Left renal pelvis (tissue), 4 donors: Measurements from ENCODE around the gene CASP8AP2. TPM values are rescaled to one million over a fixed set of nuclear protein-coding genes. Genes with fewer than 3 reads are reported as not detected.
A peak's percentile ranks its signal among the peaks of the same experiment; 100 is the strongest.
"Not testable (repeated sequence)": the region's sequence is repeated elsewhere in the genome, so short reads cannot be mapped to it uniquely, and the experiment has no call there.

Source experiments
- DNase-seq, 4 donors: peaks; one replicate each; pipeline ENCODE4 v3.0.0-alpha.2; 2013; ENCODE audit warnings: low read depth in 4 of 4, low spot score in 3 of 4
- polyA plus RNA-seq, 4 donors: library from polyadenylated mRNA; unstranded; fragments of 120-200 nt; gene quantifications; one replicate each; pipeline ENCODE4 v1.2.1, GENCODE V29; 2013; ENCODE audit not compliant: insufficient read length in 4 of 4

The CASP8AP2 gene
- polyA plus RNA-seq, 4 donors: 23.7 to 29.8 (median 25.2) TPM

DNA sequence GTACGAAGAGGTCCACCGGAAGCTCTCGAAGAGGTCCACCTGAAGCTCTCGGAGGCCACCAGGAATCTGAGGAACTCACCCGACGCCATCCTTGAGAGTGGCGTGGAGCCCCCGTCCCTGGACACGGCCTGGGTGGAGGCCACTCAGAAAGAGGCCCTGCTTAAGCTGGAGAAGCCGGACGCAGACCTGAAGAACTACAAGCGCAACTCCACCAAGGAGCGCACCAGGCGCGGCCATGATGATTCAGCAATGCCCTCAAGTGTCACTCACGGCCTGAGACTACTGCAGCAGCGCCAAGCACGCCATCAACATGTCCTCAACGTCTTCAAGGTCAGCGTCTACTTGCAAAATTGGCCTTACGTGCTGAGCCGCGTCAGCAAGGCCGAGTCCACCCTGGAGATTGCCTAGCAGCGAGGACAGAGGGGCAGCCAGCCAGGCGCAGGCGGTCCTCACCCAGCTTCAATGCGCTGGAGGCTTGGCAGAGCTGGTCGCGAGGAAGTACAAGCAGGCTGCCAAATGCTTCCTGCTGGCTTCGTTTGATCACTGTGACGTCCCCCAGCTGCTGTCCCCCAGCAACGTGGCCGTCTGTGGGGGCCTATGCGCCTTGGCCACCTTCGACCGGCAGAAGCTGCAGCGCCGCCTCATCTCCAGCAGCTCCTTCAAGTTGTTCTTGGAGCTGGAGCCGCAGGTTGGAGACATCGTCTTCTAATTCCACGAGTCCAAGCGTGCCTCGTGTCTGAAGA lies 56.9 kb downstream of the CASP8AP2 start:
- DNase-seq: no peak

GRCh38 chr6:89887452-89888137 lies 57.9 kb downstream of the CASP8AP2 start:
- DNase-seq: no peak

- no peak for DNase-seq
Observed at GRCh38 chr6:89888138-89888514, 58.4 kb downstream of the CASP8AP2 start.

DNA sequence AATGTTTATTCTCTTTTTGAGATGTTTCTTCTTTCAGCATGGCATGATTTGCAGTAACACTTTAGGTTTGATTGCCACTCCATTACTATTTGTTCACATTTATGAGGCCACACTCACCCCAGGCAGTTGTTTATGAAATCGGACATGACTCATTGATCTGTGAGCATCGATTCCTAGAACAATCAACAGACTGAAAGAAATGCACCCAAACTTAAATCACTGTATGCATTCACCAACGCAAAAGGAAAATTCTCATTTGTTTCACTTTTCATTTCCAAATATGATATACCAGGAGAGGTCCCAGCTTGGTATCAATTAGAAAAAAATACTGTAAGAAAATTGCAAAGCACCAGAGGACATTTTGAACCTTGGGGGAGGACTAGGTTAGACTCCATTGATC lies 59.2 kb downstream of the CASP8AP2 start:
- DNase-seq: no peak

DNA sequence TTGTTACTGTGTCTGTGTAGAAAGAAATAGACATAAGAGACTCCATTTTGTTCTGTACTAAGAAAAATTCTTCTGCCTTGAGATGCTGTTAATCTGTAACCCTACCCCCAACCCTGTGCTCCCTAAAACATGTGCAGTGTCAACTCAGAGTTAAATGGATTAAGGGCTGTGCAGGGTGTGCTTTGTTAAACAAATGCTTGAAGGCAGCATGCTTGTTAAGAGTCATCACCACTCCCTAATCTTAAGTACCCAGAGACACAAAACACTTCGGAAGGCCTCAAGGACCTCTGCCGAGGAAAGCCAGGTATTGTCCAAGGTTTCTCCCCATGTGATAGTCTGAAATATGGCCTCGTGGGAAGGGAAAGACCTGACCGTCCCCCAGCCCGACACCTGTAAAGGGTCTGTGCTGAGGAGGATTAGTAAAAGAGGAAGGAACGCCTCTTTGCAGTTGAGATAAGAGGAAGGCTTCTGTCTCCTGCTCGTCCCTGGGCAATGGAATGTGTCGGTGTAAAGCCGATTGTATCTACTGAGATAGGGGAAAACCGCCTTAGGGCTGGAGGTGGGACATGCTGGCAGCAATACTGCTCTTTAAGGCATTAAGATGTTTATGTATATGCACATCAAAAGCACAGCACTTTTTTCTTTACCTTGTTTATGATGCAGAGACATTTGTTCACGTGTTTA lies 61.3 kb downstream of the CASP8AP2 start:
- not testable (repeated sequence) for DNase-seq

DNA sequence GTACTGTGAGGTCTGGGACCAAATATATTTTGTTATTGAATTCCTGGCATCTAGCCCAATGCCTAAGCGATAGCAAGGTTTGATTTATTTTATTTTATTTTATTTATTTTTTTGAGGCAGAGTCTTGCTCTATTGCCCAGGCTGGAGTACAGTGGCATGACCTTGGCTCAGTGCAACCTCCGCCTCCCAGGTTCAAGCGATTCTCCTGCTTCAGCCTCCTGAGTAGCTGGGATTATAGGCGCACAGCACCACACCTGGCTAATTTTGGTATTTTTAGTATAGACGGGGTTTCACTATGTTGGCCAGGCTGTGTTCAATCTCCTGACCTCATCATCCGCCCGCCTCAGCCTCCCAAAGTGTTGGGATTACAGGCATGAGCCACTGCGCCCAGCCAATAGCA lies 62.9 kb downstream of the CASP8AP2 start:
- DNase-seq: not testable (repeated sequence)

- no peak for DNase-seq
Observed at GRCh38 chr6:89894169-89894568, 64.5 kb downstream of the CASP8AP2 start, which contains the start of gene GJA10. Gene GJA10, plus strand, starts transcription at chr6:89894469. Its CDS starts 0 bp downstream, at chr6:89894469.

DNA sequence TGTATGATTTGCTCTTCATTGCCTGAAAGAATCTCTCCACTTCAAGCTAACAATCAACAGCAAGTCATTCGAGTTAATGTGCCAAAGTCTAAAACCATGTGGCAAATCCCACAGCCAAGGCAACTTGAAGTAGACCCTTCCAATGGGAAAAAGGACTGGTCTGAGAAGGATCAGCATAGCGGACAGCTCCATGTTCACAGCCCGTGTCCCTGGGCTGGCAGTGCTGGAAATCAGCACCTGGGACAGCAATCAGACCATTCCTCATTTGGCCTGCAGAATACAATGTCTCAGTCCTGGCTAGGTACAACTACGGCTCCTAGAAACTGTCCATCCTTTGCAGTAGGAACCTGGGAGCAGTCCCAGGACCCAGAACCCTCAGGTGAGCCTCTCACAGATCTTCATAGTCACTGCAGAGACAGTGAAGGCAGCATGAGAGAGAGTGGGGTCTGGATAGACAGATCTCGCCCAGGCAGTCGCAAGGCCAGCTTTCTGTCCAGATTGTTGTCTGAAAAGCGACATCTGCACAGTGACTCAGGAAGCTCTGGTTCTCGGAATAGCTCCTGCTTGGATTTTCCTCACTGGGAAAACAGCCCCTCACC lies 65.7 kb downstream of the CASP8AP2 start:
- DNase-seq: peak; percentile 44 to 77 (median 65)

DNA sequence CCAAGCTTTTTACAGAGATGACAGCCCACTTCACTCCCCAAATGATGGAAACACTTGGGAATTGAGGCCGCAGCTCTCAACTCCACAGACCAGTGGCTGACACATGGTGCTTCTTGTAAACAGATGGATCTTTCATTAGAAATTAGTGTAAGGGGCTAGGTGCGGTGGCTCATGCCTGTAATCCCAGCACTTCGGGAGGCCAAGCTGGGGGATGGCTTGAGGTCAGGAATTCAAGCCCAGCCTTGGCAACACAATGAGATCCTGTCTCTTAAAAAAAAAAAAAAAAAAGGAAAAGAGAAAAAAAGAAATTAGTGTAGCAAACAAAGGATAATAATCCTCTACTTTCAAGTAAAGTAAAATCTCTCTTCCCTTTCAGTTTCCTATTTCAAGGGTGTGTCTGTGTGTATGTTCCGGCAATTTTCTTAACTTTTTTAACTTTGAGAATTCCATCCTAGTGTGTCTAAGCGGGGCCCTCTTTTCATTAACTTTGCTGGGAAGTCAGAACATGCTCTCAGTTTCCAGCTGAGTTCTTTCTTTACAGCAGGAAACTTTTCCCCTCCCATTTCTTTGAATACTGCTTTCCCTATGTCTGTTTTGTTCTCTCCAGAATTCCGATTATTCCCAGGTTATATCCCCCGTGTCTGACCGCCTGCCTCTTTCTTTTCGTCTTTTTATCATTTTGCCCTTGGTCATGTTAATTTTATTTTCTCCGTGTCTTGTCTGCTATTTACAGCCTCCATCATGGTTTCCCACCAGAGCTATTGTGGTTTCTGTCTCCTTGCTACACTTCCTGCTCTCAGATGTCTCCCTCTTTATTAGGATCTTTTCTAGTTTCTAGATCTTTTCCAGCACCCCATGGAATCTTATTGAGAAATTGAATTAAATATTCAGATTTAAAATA lies 80.6 kb downstream of the CASP8AP2 start:
- DNase-seq: not testable (repeated sequence)

- no peak for DNase-seq
Observed at GRCh38 chr6:89910902-89911240, 81.2 kb downstream of the CASP8AP2 start.

DNA sequence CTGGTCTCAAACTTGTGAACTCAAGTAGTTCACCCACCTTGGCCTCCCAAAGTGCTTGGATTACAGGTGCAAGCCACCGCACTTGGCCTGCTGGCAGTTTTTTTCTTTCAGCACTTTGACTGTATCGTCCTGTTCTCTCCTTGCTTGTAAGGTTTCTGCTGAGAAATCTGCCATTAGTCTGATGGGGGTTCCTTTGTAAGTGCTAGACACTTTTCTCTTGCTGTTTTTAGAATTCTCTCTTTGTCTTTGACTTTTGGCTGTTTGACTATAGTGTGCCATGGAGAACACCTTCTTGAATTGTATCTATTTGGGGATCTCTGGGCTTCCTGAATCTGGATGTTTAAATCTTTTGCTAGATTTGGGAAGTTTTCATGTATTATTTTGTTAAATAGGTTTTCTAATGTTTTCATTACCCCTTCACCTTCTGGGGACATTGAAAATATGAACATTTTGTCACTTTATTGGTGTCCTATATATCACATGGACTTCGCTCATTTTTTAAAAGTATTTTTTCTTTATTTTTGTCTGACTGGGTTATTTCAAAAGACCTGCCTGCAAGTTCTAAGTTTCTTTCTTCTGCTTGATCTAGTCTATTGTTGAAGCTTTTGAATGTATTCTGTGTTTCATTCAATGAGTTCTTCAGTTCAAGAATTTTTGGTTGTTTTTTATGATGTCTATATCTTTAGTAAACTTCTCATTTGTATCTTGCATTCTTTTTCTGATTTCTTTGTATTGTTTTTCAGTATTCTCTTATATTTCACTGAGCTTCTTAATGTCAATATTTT lies 86.6 kb downstream of the CASP8AP2 start:
- no peak for DNase-seq

GRCh38 chr6:89917216-89917615 lies 87.5 kb downstream of the CASP8AP2 start:
- no peak for DNase-seq

GRCh38 chr6:89917801-89918366 lies 88.2 kb downstream of the CASP8AP2 start:
- DNase-seq: no peak

Other genes starting within 250 kb of the CASP8AP2 start
- 10 to 100 TPM; 33.1 to 54.1 (median 45.7) TPM for gene LYRM2, start 191.1 kb upstream of the CASP8AP2 start, polyA plus RNA-seq
- 10 to 100 TPM; 35.6 to 48.1 (median 42.3) TPM for gene MDN1, start 10.1 kb upstream of the CASP8AP2 start, polyA plus RNA-seq
- gene GJA10, start 64.6 kb downstream of the CASP8AP2 start, polyA plus RNA-seq: not detected